Thymus (tissue), 11 donors: Measurements from ENCODE around the gene OR51V1. TPM values are rescaled to one million over a fixed set of nuclear protein-coding genes. Genes with fewer than 3 reads are reported as not detected.
"Not testable (repeated sequence)": the region's sequence is repeated elsewhere in the genome, so short reads cannot be mapped to it uniquely, and the experiment has no call there.

Experiments used
- DNase-seq, 9 donors: peaks; one replicate each; pipeline ENCODE4 v3.0.0-alpha.2; 2013; ENCODE audit warnings: low spot score in 9 of 9, low read depth in 6 of 9, missing footprints in 1 of 9
- H3K27ac ChIP-seq, 2 donors: one replicate each; pipeline ENCODE4 v1.5.1; 2013; ENCODE audit warnings: control low read depth in 1 of 2, low read depth in 1 of 2, low read length in 1 of 2, mild to moderate bottlenecking in 1 of 2, moderate library complexity in 1 of 2
- H3K27me3 ChIP-seq, 2 donors: one replicate each; pipeline ENCODE4 v1.5.1; 2013; ENCODE audit warnings: low read length in 1 of 2; ENCODE audit not compliant: control insufficient read depth in 2 of 2, insufficient read depth in 1 of 2
- H3K36me3 ChIP-seq, 2 donors: one replicate each; pipeline ENCODE4 v1.5.1; 2013; ENCODE audit warnings: low read length in 1 of 2, mild to moderate bottlenecking in 1 of 2, moderate library complexity in 1 of 2; ENCODE audit not compliant: control insufficient read depth in 2 of 2, insufficient read depth in 2 of 2
- H3K4me1 ChIP-seq, 2 donors: one replicate each; pipeline ENCODE4 v1.5.1; 2013; ENCODE audit warnings: low read length in 2 of 2; ENCODE audit not compliant: control insufficient read depth in 2 of 2, insufficient read depth in 2 of 2
- H3K4me3 ChIP-seq, 2 donors: one replicate each; pipeline ENCODE4 v1.5.1; 2013; ENCODE audit warnings: low read length in 2 of 2, control low read depth in 1 of 2, mild to moderate bottlenecking in 1 of 2
- H3K9me3 ChIP-seq, 2 donors: one replicate each; pipeline ENCODE4 v1.5.1; 2013; ENCODE audit warnings: low read length in 1 of 2, mild to moderate bottlenecking in 1 of 2; ENCODE audit not compliant: control insufficient read depth in 2 of 2, insufficient read depth in 1 of 2
- WGBS: extraction: QIAGEN DNeasy Blood & Tissue Kit; methylation state at CpG from one replicate; pipeline ENCODE4 v1.1.7; 2013; 5-methylcytosine and 5-hydroxymethylcytosine counted together
- polyA plus RNA-seq: library from polyadenylated mRNA; stranded (reverse); fragments of 200-250 nt; gene quantifications from one replicate; pipeline ENCODE4 v1.2.3, GENCODE V29; 2013
- total RNA-seq: library from RNA; stranded (reverse); fragments of 120-200 nt; gene quantifications from one replicate; pipeline ENCODE4 v1.2.4, GENCODE V29; 2013
- donor health status: healthy.

The OR51V1 gene
- total and polyA plus RNA-seq, 2 donors: not detected

GRCh38 chr11:5196731-5197130 is 3.8 kb downstream of the OR51V1 start:
- H3K27ac ChIP-seq: no peak overlapping the region
- 93% methylated on average over 3 of the region's 3 CpGs for WGBS
- no peaks in the 10 kb centered on the region for H3K27me3 ChIP-seq
- H3K4me1 ChIP-seq: no peaks in the 10 kb centered on the region
- no peaks in the 10 kb centered on the region for H3K36me3 ChIP-seq
- no peak for DNase-seq
- H3K4me3 ChIP-seq: no peak overlapping the region
- H3K9me3 ChIP-seq: no peaks in the 10 kb centered on the region

GRCh38 chr11:5196067-5196466 is 4.4 kb downstream of the OR51V1 start:
- no peak for DNase-seq
- Histone ChIP-seq H3K4me1 (no peaks in the 10 kb centered on the region), H3K27me3 (no peaks in the 10 kb centered on the region), H3K4me3 (no peak overlapping the region), H3K9me3 (no peaks in the 10 kb centered on the region), H3K36me3 (no peaks in the 10 kb centered on the region), H3K27ac (no peak overlapping the region)
- 90% methylated on average over 5 of the region's 5 CpGs for WGBS

GRCh38 chr11:5192738-5193137 is 7.7 kb downstream of the OR51V1 start:
- WGBS: 25% methylated on average over 1 of the region's 1 CpG
- H3K27ac ChIP-seq: no peak overlapping the region

GRCh38 chr11:5188201-5188600 is 12.3 kb downstream of the OR51V1 start:
- H3K9me3 ChIP-seq: no peaks in the 10 kb centered on the region
- no peaks in the 10 kb centered on the region for H3K27me3 ChIP-seq
- no peak overlapping the region for H3K27ac ChIP-seq
- no peak for DNase-seq
- no peaks in the 10 kb centered on the region for H3K36me3 ChIP-seq
- WGBS: 90% methylated on average over 2 of the region's 2 CpGs
- no peaks in the 10 kb centered on the region for H3K4me1 ChIP-seq
- no peak overlapping the region for H3K4me3 ChIP-seq

More at GRCh38 chr11:5192738-5193137, 7.7 kb downstream of the OR51V1 start:
- Histone ChIP-seq H3K4me3 (no peak overlapping the region), H3K36me3 (no peaks in the 10 kb centered on the region), H3K27me3 (no peaks in the 10 kb centered on the region), H3K9me3 (no peaks in the 10 kb centered on the region), H3K4me1 (no peaks in the 10 kb centered on the region)
- no peak for DNase-seq

GRCh38 chr11:5178046-5178837 is 22.2 kb downstream of the OR51V1 start:
- H3K27ac ChIP-seq: no peak overlapping the region
- H3K36me3 ChIP-seq: no peaks in the 10 kb centered on the region
- WGBS: 88% methylated on average over 10 of the region's 10 CpGs
- no peak overlapping the region for H3K4me3 ChIP-seq
- H3K27me3 ChIP-seq: no peaks in the 10 kb centered on the region
- H3K4me1 ChIP-seq: no peaks in the 10 kb centered on the region
- H3K9me3 ChIP-seq: no peaks in the 10 kb centered on the region
- no peak for DNase-seq

GRCh38 chr11:5174934-5175333 is 25.5 kb downstream of the OR51V1 start:
- Histone ChIP-seq H3K27ac (no peak overlapping the region), H3K36me3 (no peaks in the 10 kb centered on the region), H3K4me3 (no peak overlapping the region), H3K9me3 (no peaks in the 10 kb centered on the region), H3K27me3 (no peaks in the 10 kb centered on the region), H3K4me1 (no peaks in the 10 kb centered on the region)
- WGBS: 96% methylated on average over 7 of the region's 7 CpGs
- DNase-seq: no peak

- no peak for DNase-seq
These were observed 28.6 kb downstream of the OR51V1 start for GRCh38 chr11:5171856-5172255.

GRCh38 chr11:5165898-5166297 is 34.6 kb downstream of the OR51V1 start:
- H3K4me3 ChIP-seq, H3K9me3 ChIP-seq, H3K36me3 ChIP-seq, H3K27ac ChIP-seq, DNase-seq, H3K27me3 ChIP-seq, H3K4me1 ChIP-seq: not testable (repeated sequence)

More at GRCh38 chr11:5171856-5172255, 28.6 kb downstream of the OR51V1 start:
- WGBS: 82% methylated on average over 2 of the region's 2 CpGs
- Histone ChIP-seq H3K27ac (no peak overlapping the region), H3K27me3 (no peaks in the 10 kb centered on the region), H3K4me3 (no peak overlapping the region), H3K4me1 (no peaks in the 10 kb centered on the region), H3K36me3 (no peaks in the 10 kb centered on the region), H3K9me3 (no peaks in the 10 kb centered on the region)

- not testable (repeated sequence) for H3K4me3 ChIP-seq, H3K27me3 ChIP-seq, H3K9me3 ChIP-seq, DNase-seq, H3K27ac ChIP-seq, H3K36me3 ChIP-seq, H3K4me1 ChIP-seq
- WGBS: 88% methylated on average over 6 of the region's 6 CpGs
These were observed 35.7 kb downstream of the OR51V1 start for GRCh38 chr11:5164807-5165206.
